Fibroblast of lung (primary cell): ENCODE measurements around the gene CWC15. TPM values are rescaled to one million over a fixed set of nuclear protein-coding genes. Genes with fewer than 3 reads are reported as not detected.
A peak's percentile ranks its signal among the peaks of the same experiment; 100 is the strongest.

Experiments
- DNase-seq, 2 donors: peaks; one replicate each; pipeline versions ENCODE4 v3.0.0 to v3.0.0-alpha.2; 2010; ENCODE audit warnings: low read depth in 2 of 2
- H2AFZ ChIP-seq: 2 replicates; pipeline ENCODE4 v1.5.1; 2012; ENCODE audit warnings: low read length, control low read depth, inconsistent platforms
- H3K27ac ChIP-seq: 2 replicates; pipeline ENCODE4 v1.5.1; 2011; ENCODE audit warnings: low read length, control low read depth; ENCODE audit not compliant: insufficient read depth
- H3K27me3 ChIP-seq: 2 replicates; pipeline ENCODE4 v1.5.1; 2011; ENCODE audit warnings: mild to moderate bottlenecking, low read length; ENCODE audit not compliant: control insufficient read depth, insufficient read depth
- H3K36me3 ChIP-seq: 2 replicates; pipeline ENCODE4 v1.5.1; 2011; ENCODE audit warnings: low read length; ENCODE audit not compliant: control insufficient read depth, insufficient read depth
- H3K4me1 ChIP-seq: 2 replicates; pipeline ENCODE4 v1.5.1; 2011; ENCODE audit warnings: low read length; ENCODE audit not compliant: control insufficient read depth, insufficient read depth; ENCODE audit errors: extremely low read depth
- H3K4me2 ChIP-seq: 2 replicates; pipeline ENCODE4 v1.5.1; 2011; ENCODE audit warnings: low read length, control low read depth; ENCODE audit not compliant: insufficient read depth; ENCODE audit errors: extremely low read depth
- H3K4me3 ChIP-seq, 4 experiments: fragments of 200-600 bp in 1 of 4; sonication (generic) in 1 of 4; replicated peaks in 1 of 4; 2 replicates each; pipeline ENCODE4 v1.5.1; 2011 to 2016; ENCODE audit warnings: low read length in 4 of 4, low read depth in 3 of 4, mild to moderate bottlenecking in 3 of 4, control low read depth in 2 of 4, inconsistent platforms in 1 of 4, mixed read lengths in 1 of 4; ENCODE audit not compliant: insufficient read depth in 1 of 4; ENCODE audit errors: control extremely low read depth in 1 of 4
- H3K79me2 ChIP-seq: 2 replicates; pipeline ENCODE4 v1.5.1; 2012; ENCODE audit warnings: mild to moderate bottlenecking, low read length, inconsistent platforms; ENCODE audit not compliant: control insufficient read depth, insufficient read depth
- H3K9ac ChIP-seq: 2 replicates; pipeline ENCODE4 v1.5.1; 2011; ENCODE audit warnings: mild to moderate bottlenecking, low read length, control low read depth; ENCODE audit not compliant: insufficient read depth
- H3K9me3 ChIP-seq: 2 replicates; pipeline ENCODE4 v1.5.1; 2012; ENCODE audit warnings: low read depth, low read length; ENCODE audit not compliant: control insufficient read depth, insufficient read depth
- H4K20me1 ChIP-seq: 2 replicates; pipeline ENCODE4 v1.5.1; 2011; ENCODE audit warnings: low read length; ENCODE audit not compliant: control insufficient read depth, insufficient read depth; ENCODE audit errors: extremely low read depth
- EZH2 ChIP-seq: IDR thresholded peaks from 2 replicates; pipeline ENCODE4 v1.5.1; 2012; ENCODE audit warnings: low read length, control low read depth, mild to moderate bottlenecking; ENCODE audit errors: missing control alignments
- polyA plus RNA-seq, 2 donors: library from polyadenylated mRNA; depleted of rRNA in 1 of 2; stranded (reverse) in 1 of 2; unstranded in 1 of 2; fragments of >200 nt; gene quantifications; 2 replicates each; pipeline ENCODE4 v1.2.1, GENCODE V29; 2011 to 2012; ENCODE audit warnings: missing spikeins in 1 of 2
- total RNA-seq: library from RNA; depleted of rRNA; stranded (reverse); fragments of >200 nt; gene quantifications from 2 replicates; pipeline ENCODE4 v1.2.1, GENCODE V29; 2014
- TF ChIP-seq, protein P1 (sequence below), 2 donors: IDR thresholded peaks in 1 of 2; conservative IDR thresholded peaks in 1 of 2; 1 replicate in 1 of 2; 2 replicates in 1 of 2; pipeline ENCODE4 v1.5.1; 2011 to 2012; ENCODE audit warnings: low read length in 2 of 2, control low read depth in 1 of 2, inconsistent platforms in 1 of 2, low read depth in 1 of 2, mild to moderate bottlenecking in 1 of 2

The CWC15 gene
- total and polyA plus RNA-seq, 2 donors (not counting 1 experiment from before 2014, with no cell fraction given): 42.1 to 51.4 TPM

DNA sequence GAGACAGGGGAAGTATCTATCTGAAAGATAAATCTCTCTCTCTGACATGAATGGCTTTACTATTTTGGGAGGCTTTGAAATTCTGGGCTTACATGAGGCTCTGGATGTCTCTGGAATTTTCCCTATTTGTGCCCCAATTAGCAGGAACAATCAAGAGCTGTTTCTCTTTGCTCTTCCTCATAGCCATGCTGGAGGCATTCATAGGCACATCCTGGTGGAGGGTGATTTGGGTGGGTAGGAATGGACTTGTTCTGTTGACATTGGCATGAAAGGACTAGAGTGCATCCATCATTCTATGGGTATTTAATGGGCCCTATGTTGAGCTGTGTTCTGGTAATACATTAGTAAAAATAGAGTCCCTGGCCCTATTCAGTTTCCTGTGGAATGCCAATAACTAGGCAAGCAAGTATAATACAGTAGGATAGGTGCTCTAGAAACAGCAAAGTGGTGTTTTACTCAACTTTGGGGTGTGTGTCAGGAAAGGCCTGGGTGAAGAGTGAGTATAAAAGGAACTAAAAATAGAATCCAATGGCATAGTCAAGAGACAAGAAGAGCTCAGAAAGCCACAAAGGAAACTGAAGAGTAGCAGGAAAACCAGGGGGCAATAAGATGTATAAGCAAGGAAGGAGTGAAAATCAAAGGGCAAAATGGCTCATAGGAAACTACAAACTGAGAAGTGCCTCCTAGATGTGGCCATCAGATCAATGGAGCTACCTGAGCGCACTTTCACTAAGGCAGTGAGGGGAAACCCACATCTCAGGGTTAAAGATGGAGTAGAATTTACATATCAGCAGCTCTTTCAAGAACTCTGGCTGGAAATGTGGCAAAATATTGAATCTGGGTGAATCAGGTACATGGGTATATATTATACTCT, 45.0 kb downstream of the CWC15 start:
- H3K79me2 ChIP-seq: no peaks in the 10 kb centered on the region
- no peaks in the 10 kb centered on the region for H3K9me3 ChIP-seq
- H3K36me3 ChIP-seq: no peaks in the 10 kb centered on the region
- TF ChIP-seq, protein P1, sequence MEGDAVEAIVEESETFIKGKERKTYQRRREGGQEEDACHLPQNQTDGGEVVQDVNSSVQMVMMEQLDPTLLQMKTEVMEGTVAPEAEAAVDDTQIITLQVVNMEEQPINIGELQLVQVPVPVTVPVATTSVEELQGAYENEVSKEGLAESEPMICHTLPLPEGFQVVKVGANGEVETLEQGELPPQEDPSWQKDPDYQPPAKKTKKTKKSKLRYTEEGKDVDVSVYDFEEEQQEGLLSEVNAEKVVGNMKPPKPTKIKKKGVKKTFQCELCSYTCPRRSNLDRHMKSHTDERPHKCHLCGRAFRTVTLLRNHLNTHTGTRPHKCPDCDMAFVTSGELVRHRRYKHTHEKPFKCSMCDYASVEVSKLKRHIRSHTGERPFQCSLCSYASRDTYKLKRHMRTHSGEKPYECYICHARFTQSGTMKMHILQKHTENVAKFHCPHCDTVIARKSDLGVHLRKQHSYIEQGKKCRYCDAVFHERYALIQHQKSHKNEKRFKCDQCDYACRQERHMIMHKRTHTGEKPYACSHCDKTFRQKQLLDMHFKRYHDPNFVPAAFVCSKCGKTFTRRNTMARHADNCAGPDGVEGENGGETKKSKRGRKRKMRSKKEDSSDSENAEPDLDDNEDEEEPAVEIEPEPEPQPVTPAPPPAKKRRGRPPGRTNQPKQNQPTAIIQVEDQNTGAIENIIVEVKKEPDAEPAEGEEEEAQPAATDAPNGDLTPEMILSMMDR (conservative IDR thresholded peaks at IDR 0.05 in 1 of 2, IDR thresholded peaks at IDR 0.05 in 1 of 2; ENCODE audit: low read depth in 1 of 2, low read length in 2 of 2): no peak
- no peak for TF ChIP-seq EZH2
- peak overlapping the region; percentile 94 for H3K27ac ChIP-seq
- no peak overlapping the region for H3K4me2 ChIP-seq
- H2AFZ ChIP-seq: no peak overlapping the region
- H3K4me3 ChIP-seq: no peak overlapping the region
- peaks cover 39% of the 10 kb centered on the region for H3K4me1 ChIP-seq
- DNase-seq: peak in 1 of 2 donors; percentile 57
- no peaks in the 10 kb centered on the region for H3K27me3 ChIP-seq
- H3K9ac ChIP-seq: no peak overlapping the region
- no peaks in the 10 kb centered on the region for H4K20me1 ChIP-seq

DNA sequence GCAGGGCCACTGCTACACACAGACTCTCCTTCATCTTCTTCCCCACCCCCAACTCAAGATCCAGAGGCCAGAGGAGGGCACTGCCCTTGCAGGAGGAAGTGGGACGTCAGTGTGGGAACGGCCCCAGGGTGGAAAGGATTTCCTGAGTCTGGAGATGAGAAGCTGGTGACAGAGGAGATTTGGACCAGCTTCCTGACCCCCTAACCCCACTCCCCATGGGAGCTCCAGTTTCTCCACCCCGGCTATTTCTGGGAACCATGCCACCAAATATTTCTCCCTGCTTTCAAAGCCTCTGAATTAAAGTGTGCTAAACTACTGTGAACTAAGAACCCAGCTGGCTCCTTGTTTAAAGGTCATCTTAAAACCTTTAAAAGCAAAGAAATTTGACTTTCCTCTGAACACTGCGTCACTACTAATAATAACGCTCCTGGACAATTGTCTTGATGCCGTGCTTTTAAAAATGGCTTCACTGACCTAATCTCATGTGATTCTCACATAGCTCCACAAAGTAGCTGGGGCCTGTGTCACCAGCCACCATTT, 46.6 kb downstream of the CWC15 start:
- H4K20me1 ChIP-seq: no peaks in the 10 kb centered on the region
- no peaks in the 10 kb centered on the region for H3K79me2 ChIP-seq
- H3K9ac ChIP-seq: no peak overlapping the region
- H3K9me3 ChIP-seq: no peaks in the 10 kb centered on the region
- DNase-seq: peak; percentile 89 to 98
- TF ChIP-seq, protein P1 (conservative IDR thresholded peaks at IDR 0.05 in 1 of 2, IDR thresholded peaks at IDR 0.05 in 1 of 2; ENCODE audit: low read depth in 1 of 2, low read length in 2 of 2): no peak
- TF ChIP-seq EZH2: no peak
- peak overlapping the region; percentile 77 for H3K4me2 ChIP-seq
- no peak overlapping the region for H3K4me3 ChIP-seq
- peak overlapping the region; percentile 94 for H3K27ac ChIP-seq
- H3K36me3 ChIP-seq: no peaks in the 10 kb centered on the region
- no peaks in the 10 kb centered on the region for H3K27me3 ChIP-seq
- H2AFZ ChIP-seq: no peak overlapping the region
- peaks cover 39% of the 10 kb centered on the region for H3K4me1 ChIP-seq

DNA sequence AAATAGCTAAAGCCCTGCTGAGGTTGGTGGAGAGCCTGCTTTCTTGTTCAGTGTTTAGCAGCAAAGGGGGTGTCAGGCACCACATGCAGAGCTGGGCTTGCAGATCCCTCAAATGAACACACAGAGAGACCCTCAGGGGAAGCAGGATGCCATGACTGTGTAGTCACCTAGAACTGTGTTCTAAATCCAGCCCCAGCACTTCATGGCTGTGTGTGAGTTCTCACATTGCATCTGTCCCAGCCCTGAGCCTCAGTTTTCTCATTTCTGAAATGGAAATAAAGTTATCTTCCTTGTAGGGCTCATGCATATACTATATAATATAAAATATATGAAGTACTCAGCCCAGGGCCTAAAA, 47.1 kb downstream of the CWC15 start:
- peak overlapping the region; percentile 94 for H3K27ac ChIP-seq
- H3K9ac ChIP-seq: no peak overlapping the region
- no peaks in the 10 kb centered on the region for H3K27me3 ChIP-seq
- H3K79me2 ChIP-seq: no peaks in the 10 kb centered on the region
- H2AFZ ChIP-seq: no peak overlapping the region
- H3K9me3 ChIP-seq: no peaks in the 10 kb centered on the region
- H3K36me3 ChIP-seq: no peaks in the 10 kb centered on the region
- no peaks in the 10 kb centered on the region for H4K20me1 ChIP-seq
- peak in 1 of 2 donors; percentile 32 for DNase-seq
- no peak for TF ChIP-seq EZH2
- TF ChIP-seq, protein P1 (conservative IDR thresholded peaks at IDR 0.05 in 1 of 2, IDR thresholded peaks at IDR 0.05 in 1 of 2; ENCODE audit: low read depth in 1 of 2, low read length in 2 of 2): no peak
- peaks cover 39% of the 10 kb centered on the region for H3K4me1 ChIP-seq
- H3K4me2 ChIP-seq: no peak overlapping the region
- H3K4me3 ChIP-seq: no peak overlapping the region
